ENCODE data around the gene PSMD6.

The PSMD6 gene

DNA sequence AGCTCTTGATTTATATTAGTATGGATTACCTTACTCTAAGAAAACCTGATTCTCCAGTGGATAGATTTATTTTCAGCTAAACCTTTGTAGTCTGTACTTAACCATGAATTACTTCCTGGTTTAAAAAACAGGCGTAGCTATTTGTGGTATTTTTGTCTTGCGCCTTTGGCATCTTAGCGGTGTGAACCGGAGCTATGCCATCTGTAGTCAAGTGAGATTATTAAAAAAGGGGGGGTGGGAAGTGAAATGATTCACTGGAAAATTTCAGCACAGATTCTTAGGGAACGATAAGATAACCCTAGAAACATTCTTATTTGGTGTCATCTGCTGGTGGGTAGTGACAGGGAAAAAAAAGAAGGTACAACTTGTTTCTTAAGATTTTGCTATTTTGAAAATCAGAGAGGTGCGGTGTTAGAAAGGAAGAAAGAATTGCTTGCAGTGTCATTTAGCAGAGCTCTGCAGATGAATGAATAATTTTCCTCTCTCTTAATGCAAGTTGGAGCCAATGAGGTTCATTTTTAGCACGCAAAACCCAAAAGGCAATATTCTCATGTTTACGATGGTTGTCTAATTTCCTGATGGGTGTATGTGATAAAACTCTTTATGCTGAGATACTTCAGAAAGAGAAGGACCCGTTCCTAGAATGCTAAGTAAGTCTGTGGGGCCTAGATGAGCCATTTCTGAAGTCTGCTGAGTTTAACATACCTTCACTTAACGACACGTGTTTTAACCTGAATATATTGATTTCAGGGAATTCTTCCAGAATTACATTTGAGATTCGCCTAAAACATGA, 44.0 kb downstream of the PSMD6 start:
- Histone ChIP-seq H2AFZ (ENCODE audit: low read depth, low read length, severe bottlenecking) (no peak overlapping the region), H3K79me2 (ENCODE audit: insufficient read depth, low read length) (peaks cover 36% of the 10 kb centered on the region), H3K4me3 (ENCODE audit: insufficient read depth, low read length, poor library complexity, severe bottlenecking) (no peak overlapping the region), H3K27ac (ENCODE audit: low read depth, low read length) (no peak overlapping the region), H3K27me3 (ENCODE audit: low read length) (no peaks in the 10 kb centered on the region), H3K36me3 (ENCODE audit: low read length) (peaks cover 13% of the 10 kb centered on the region), H3F3A (ENCODE audit: insufficient read depth) (no peaks in the 10 kb centered on the region), H3K9ac (ENCODE audit: low read length) (no peak overlapping the region), H3K9me2 (replicated peaks; ENCODE audit: insufficient read depth, low read length) (no peaks in the 10 kb centered on the region), H3K4me2 (ENCODE audit: low read depth, low read length, poor library complexity, severe bottlenecking) (no peak overlapping the region), H3K9me3 (ENCODE audit: insufficient read depth, low read length) (no peaks in the 10 kb centered on the region), H4K20me1 (ENCODE audit: low read depth, low read length) (peaks cover 9% of the 10 kb centered on the region; the same call in 1 of the 2 replicates)
- TF ChIP-seq EZH2phosphoT487 (conservative IDR thresholded peaks at IDR 0.05; ENCODE audit: low read length), result no peak
- no peak for TF ChIP-seq CTCF (IDR thresholded peaks at IDR 0.05; ENCODE audit: insufficient read depth, low read length, poor library complexity, severe bottlenecking)

DNA sequence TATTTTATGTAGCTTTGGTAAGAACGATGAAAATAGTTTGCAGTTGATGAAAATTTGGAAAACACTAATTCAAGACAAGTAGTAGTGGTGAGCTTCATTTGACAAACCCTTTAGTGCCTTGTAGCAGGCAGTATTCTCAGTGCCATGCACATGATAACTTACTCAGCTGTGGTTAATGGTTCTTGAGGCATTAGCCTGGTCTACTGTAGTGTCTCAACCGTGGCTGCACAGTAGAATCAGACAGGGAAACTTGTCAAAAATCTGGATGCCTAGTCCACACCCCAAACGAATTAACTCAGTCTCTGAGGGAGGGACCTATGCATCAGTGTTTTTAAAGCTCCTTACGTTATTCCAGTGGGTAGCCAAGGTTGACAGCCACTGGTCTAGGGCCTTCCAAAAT, 45.4 kb downstream of the PSMD6 start:
- no peaks in the 10 kb centered on the region for H3K9me2 ChIP-seq (replicated peaks; ENCODE audit: insufficient read depth, low read length)
- no peaks in the 10 kb centered on the region for H3K9me3 ChIP-seq (ENCODE audit: insufficient read depth, low read length)
- H3K4me2 ChIP-seq (ENCODE audit: low read depth, low read length, poor library complexity, severe bottlenecking), result no peak overlapping the region
- no peak overlapping the region for H3K9ac ChIP-seq (ENCODE audit: low read length)
- H3K27ac ChIP-seq (ENCODE audit: low read depth, low read length), result no peak overlapping the region
- H3K79me2 ChIP-seq (ENCODE audit: insufficient read depth, low read length), result peaks cover 46% of the 10 kb centered on the region
- no peak for TF ChIP-seq CTCF (IDR thresholded peaks at IDR 0.05; ENCODE audit: insufficient read depth, low read length, poor library complexity, severe bottlenecking)
- no peak for TF ChIP-seq EZH2phosphoT487 (conservative IDR thresholded peaks at IDR 0.05; ENCODE audit: low read length)
- H3K36me3 ChIP-seq (ENCODE audit: low read length), result peaks cover 8% of the 10 kb centered on the region
- H3K4me3 ChIP-seq (ENCODE audit: insufficient read depth, low read length, poor library complexity, severe bottlenecking), result no peak overlapping the region
- H4K20me1 ChIP-seq (ENCODE audit: low read depth, low read length), result peaks cover 9% of the 10 kb centered on the region; the same call in 1 of the 2 replicates
- no peak overlapping the region for H2AFZ ChIP-seq (ENCODE audit: low read depth, low read length, severe bottlenecking)
- no peaks in the 10 kb centered on the region for H3K27me3 ChIP-seq (ENCODE audit: low read length)
- H3F3A ChIP-seq (ENCODE audit: insufficient read depth), result no peaks in the 10 kb centered on the region

DNA sequence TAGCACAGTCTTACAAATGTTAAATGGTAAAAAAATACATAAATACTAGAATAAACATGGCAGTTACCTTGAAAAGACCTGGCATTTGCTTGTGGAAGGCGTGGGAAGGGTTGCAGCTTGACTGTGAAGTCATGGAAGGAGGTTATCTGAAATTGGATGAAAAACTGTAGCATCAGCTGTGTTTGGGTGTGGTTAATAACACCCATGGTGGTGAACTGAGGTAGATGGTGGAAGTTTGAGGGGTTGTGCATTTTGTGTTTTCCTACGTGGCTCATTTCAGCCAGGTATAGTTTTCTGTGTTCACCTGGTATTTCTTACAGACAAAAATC, 46.5 kb downstream of the PSMD6 start:
- Histone ChIP-seq H3K4me3 (ENCODE audit: insufficient read depth, low read length, poor library complexity, severe bottlenecking) (no peak overlapping the region), H2AFZ (ENCODE audit: low read depth, low read length, severe bottlenecking) (no peak overlapping the region), H3K36me3 (ENCODE audit: low read length) (peaks cover 6% of the 10 kb centered on the region; the same call in 1 of the 2 replicates), H3K79me2 (ENCODE audit: insufficient read depth, low read length) (peaks cover 49% of the 10 kb centered on the region), H4K20me1 (ENCODE audit: low read depth, low read length) (peaks cover 9% of the 10 kb centered on the region; the same call in 1 of the 2 replicates), H3K4me2 (ENCODE audit: low read depth, low read length, poor library complexity, severe bottlenecking) (no peak overlapping the region), H3K27me3 (ENCODE audit: low read length) (no peaks in the 10 kb centered on the region), H3K9me2 (replicated peaks; ENCODE audit: insufficient read depth, low read length) (no peaks in the 10 kb centered on the region), H3K27ac (ENCODE audit: low read depth, low read length) (no peak overlapping the region), H3K9me3 (ENCODE audit: insufficient read depth, low read length) (no peaks in the 10 kb centered on the region), H3K9ac (ENCODE audit: low read length) (no peak overlapping the region), H3F3A (ENCODE audit: insufficient read depth) (no peaks in the 10 kb centered on the region)
- TF ChIP-seq CTCF (IDR thresholded peaks at IDR 0.05; ENCODE audit: insufficient read depth, low read length, poor library complexity, severe bottlenecking) (no peak), EZH2phosphoT487 (conservative IDR thresholded peaks at IDR 0.05; ENCODE audit: low read length) (no peak)
